ENCODE results near the gene CDH22. TPM values are rescaled to one million over a fixed set of nuclear protein-coding genes. Genes with fewer than 3 reads are reported as not detected.

CDH22 gene
- total and polyA plus RNA-seq, 9 of the 15 experiments (the other 6 are each of a cell fraction or from before 2014, with no cell fraction given): 0.07 to 0.08 TPM; not detected in 7

GRCh38 chr20:46312075-46312944 is 4.0 kb upstream of the CDH22 start (continued):
- TF ChIP-seq MITF (IDR thresholded peaks at IDR 0.05) (no peak), HDAC3 (IDR thresholded peaks at IDR 0.05; ENCODE audit: borderline replicate concordance, partially characterized antibody) (no peak), POLR2A (conservative IDR thresholded peaks at IDR 0.05) (no peak), TCF15 (CRISPR knock-in tag; IDR thresholded peaks at IDR 0.05) (no peak), SIRT6 (IDR thresholded peaks at IDR 0.05; ENCODE audit: low read depth, low read length) (no peak), ZNF830 (CRISPR knock-in tag; IDR thresholded peaks at IDR 0.05) (no peak), CHD1 (IDR thresholded peaks at IDR 0.05; ENCODE audit: low read length) (no peak), SREBF1 (IDR thresholded peaks at IDR 0.05; ENCODE audit: borderline replicate concordance, low read depth, low read length) (no peak), RCOR1 (IDR thresholded peaks at IDR 0.05; ENCODE audit: borderline replicate concordance in 1 of 2, low read depth in 2 of 2, low read length in 2 of 2) (no peak)
- TF ChIP-seq, protein P1, sequence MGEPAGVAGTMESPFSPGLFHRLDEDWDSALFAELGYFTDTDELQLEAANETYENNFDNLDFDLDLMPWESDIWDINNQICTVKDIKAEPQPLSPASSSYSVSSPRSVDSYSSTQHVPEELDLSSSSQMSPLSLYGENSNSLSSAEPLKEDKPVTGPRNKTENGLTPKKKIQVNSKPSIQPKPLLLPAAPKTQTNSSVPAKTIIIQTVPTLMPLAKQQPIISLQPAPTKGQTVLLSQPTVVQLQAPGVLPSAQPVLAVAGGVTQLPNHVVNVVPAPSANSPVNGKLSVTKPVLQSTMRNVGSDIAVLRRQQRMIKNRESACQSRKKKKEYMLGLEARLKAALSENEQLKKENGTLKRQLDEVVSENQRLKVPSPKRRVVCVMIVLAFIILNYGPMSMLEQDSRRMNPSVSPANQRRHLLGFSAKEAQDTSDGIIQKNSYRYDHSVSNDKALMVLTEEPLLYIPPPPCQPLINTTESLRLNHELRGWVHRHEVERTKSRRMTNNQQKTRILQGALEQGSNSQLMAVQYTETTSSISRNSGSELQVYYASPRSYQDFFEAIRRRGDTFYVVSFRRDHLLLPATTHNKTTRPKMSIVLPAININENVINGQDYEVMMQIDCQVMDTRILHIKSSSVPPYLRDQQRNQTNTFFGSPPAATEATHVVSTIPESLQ (CRISPR knock-in tag; IDR thresholded peaks at IDR 0.05): no peak
- TF ChIP-seq, protein P2, sequence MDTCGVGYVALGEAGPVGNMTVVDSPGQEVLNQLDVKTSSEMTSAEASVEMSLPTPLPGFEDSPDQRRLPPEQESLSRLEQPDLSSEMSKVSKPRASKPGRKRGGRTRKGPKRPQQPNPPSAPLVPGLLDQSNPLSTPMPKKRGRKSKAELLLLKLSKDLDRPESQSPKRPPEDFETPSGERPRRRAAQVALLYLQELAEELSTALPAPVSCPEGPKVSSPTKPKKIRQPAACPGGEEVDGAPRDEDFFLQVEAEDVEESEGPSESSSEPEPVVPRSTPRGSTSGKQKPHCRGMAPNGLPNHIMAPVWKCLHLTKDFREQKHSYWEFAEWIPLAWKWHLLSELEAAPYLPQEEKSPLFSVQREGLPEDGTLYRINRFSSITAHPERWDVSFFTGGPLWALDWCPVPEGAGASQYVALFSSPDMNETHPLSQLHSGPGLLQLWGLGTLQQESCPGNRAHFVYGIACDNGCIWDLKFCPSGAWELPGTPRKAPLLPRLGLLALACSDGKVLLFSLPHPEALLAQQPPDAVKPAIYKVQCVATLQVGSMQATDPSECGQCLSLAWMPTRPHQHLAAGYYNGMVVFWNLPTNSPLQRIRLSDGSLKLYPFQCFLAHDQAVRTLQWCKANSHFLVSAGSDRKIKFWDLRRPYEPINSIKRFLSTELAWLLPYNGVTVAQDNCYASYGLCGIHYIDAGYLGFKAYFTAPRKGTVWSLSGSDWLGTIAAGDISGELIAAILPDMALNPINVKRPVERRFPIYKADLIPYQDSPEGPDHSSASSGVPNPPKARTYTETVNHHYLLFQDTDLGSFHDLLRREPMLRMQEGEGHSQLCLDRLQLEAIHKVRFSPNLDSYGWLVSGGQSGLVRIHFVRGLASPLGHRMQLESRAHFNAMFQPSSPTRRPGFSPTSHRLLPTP (IDR thresholded peaks at IDR 0.05; ENCODE audit: borderline replicate concordance, extremely low read depth, insufficient read length): no peak
- TF ChIP-seq, protein P3, sequence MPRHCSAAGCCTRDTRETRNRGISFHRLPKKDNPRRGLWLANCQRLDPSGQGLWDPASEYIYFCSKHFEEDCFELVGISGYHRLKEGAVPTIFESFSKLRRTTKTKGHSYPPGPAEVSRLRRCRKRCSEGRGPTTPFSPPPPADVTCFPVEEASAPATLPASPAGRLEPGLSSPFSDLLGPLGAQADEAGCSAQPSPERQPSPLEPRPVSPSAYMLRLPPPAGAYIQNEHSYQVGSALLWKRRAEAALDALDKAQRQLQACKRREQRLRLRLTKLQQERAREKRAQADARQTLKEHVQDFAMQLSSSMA (CRISPR knock-in tag; IDR thresholded peaks at IDR 0.05): no peak
- TF ChIP-seq, protein P4, sequence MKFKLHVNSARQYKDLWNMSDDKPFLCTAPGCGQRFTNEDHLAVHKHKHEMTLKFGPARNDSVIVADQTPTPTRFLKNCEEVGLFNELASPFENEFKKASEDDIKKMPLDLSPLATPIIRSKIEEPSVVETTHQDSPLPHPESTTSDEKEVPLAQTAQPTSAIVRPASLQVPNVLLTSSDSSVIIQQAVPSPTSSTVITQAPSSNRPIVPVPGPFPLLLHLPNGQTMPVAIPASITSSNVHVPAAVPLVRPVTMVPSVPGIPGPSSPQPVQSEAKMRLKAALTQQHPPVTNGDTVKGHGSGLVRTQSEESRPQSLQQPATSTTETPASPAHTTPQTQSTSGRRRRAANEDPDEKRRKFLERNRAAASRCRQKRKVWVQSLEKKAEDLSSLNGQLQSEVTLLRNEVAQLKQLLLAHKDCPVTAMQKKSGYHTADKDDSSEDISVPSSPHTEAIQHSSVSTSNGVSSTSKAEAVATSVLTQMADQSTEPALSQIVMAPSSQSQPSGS (CRISPR knock-in tag; IDR thresholded peaks at IDR 0.05): no peak
- TF ChIP-seq, protein P5, sequence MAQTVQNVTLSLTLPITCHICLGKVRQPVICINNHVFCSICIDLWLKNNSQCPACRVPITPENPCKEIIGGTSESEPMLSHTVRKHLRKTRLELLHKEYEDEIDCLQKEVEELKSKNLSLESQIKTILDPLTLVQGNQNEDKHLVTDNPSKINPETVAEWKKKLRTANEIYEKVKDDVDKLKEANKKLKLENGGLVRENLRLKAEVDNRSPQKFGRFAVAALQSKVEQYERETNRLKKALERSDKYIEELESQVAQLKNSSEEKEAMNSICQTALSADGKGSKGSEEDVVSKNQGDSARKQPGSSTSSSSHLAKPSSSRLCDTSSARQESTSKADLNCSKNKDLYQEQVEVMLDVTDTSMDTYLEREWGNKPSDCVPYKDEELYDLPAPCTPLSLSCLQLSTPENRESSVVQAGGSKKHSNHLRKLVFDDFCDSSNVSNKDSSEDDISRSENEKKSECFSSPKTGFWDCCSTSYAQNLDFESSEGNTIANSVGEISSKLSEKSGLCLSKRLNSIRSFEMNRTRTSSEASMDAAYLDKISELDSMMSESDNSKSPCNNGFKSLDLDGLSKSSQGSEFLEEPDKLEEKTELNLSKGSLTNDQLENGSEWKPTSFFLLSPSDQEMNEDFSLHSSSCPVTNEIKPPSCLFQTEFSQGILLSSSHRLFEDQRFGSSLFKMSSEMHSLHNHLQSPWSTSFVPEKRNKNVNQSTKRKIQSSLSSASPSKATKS (CRISPR knock-in tag; IDR thresholded peaks at IDR 0.05): no peak
